ENCODE measurements around the gene MMP11.
"Not testable (repeated sequence)": the region's sequence is repeated elsewhere in the genome, so short reads cannot be mapped to it uniquely, and the experiment has no call there.

Gene MMP11, protein sequence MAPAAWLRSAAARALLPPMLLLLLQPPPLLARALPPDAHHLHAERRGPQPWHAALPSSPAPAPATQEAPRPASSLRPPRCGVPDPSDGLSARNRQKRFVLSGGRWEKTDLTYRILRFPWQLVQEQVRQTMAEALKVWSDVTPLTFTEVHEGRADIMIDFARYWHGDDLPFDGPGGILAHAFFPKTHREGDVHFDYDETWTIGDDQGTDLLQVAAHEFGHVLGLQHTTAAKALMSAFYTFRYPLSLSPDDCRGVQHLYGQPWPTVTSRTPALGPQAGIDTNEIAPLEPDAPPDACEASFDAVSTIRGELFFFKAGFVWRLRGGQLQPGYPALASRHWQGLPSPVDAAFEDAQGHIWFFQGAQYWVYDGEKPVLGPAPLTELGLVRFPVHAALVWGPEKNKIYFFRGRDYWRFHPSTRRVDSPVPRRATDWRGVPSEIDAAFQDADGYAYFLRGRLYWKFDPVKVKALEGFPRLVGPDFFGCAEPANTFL

GRCh38 chr22:23772649-23773473 is at the start of gene MMP11:
MMP11 (plus strand) TSS chr22:23772849; CDS start chr22:23772871, 22 bp downstream.
- ATAC-seq, result peak; percentile 55 to 60

DNA sequence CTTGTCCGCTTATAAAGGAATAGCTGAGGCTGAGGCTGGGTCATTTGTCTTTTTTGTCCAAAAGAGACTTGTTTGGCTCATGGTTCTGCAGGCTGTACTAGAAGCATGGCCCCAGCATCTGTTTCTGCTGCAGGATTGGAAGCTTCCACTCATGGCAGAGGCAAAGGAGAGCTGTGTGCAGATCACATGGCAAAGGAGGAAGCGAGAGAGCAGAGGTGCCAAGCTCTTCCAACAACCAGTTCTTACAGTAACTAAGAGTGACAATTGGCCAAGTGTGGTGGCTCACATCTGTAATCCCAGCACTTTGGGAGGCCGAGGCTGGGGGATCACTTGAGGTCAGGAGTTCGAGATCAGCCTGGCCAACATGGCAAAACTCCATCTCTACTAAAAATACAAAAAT is 44.5 kb upstream of the MMP11 start:
- not testable (repeated sequence) for ATAC-seq

DNA sequence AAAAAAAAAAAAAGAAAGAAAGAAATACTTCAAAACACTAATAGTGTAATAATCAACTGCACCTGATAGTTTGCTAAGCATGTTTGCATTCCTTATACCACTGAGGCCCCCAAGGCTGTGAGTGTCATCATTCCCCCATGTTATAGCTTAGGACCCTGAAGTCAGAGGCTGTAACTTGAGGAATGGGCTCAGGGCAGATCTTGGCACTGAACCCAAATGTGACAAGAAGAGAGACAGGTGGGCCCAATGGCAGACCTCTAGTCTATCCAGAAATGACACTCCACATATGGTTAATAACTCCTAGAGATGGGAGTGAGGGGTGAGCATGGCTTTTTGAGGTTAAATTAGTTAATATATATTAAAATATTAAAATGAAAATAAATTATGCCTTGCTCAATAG is 35.0 kb upstream of the MMP11 start:
- no peak for ATAC-seq

DNA sequence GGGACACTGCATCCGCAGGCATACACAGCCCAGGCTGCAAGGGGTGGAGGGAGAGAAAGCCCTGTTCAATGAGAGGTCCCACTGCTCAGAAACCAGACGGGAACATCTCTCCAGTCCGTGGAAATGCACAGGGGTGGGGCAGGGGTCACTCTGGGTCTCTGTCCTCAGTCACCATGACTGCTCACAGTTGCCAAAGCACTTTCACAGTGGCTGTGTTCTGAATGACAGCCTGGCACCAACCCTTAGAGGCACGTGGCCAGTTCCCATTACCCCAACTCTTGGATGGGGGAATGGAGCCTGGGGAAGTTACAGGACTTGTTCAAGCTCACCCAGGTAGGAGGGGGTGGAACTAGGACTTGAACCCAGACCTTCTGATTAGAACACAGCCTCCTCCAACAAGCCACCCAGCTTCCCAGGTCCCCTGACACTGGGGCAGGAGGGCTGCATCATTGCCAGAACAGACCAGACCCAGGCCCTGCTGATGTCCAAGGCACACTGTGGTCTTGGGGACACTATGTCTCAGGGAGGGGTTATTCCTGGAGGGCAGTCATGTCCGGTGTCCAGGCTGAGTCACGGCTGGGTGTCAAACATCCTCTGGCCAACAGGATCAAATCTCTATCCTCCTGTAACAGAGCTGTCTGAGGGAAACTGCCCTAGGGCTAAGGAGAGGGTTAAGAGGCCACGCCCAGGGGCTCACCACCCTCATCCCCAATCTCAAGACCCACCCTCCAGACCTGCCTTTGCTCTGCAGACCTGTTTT is 30.0 kb upstream of the MMP11 start:
- ATAC-seq, result no peak

DNA sequence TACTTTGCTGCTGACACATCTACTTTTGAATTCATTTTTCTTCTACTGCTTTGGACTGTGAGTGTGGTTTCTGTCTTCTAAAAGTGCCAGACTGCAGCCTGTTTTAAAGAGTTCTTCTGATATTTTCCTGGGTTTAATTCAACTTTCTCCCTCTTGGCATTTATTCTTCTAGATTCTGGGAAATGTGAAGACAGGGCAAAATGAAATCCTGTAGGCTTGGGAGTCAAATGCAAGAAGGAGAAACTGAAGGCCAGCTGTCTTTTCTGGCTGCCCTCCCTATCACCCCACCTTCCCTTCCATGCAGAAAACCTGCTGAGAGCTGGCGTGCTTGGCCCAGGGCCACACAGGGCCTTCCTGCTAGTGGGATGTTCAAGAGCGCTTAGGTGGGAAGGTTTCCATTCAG is 29.3 kb upstream of the MMP11 start:
- no peak for ATAC-seq

DNA sequence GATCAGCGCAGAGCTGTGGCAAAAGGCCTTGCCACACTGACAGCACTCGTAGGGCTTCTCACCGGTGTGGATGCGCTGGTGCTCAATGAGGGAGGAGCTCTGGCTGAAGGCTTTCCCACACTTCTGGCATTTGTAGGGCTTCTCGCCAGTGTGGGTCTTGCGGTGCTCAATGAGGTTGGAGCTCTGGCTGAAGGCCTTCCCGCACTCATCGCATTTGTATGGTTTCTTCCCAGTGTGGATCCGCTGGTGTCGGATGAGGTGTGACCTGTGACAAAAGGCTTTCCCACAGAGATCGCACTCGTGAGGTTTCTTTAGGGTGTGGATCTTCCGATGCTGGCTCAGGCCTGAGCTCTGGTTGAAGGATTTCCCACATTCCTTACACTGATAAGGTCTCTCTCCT is 28.6 kb upstream of the MMP11 start:
- no peak for ATAC-seq

DNA sequence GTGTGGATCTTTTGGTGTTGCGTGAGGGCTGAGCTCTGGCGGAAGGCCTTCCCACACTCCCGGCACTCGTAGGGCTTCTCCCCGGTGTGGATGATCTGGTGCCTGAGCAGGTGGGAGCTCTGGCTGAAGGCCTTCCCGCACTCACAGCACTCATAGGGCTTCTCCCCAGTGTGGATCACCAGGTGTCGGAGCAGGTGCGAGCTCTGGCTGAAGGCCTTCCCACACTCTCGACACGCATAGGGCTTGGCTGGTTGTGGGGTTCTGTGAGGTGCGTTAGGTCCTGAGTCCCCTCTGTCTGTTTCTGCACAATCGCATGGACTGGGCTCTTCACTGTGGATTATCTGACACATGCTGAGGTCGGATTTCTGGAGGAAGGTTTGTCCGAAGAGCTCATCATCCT is 28.2 kb upstream of the MMP11 start:
- ATAC-seq, result no peak

DNA sequence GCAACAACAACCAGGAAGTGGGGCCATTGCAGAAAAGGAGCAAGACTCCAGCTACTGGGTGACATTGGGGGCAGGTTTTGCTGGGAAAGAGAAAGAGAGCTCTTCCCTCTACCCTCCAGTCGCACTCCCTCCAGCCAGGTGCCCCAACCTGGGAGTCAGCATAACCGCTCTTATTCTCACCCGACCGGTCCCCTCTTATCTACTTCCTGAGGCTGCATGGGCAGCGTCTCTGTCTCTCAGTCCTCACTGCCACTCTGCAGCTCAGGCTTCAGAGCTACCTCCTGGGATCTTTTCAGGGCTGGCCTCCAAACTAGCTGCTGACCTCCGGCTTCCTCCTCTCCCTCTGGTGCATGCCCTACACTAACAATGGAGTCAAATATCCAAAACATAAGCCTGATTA is 26.9 kb upstream of the MMP11 start:
- ATAC-seq, result no peak

- no peak for ATAC-seq
Measured at GRCh38 chr22:23749841-23750301, 22.8 kb upstream of the MMP11 start.

DNA sequence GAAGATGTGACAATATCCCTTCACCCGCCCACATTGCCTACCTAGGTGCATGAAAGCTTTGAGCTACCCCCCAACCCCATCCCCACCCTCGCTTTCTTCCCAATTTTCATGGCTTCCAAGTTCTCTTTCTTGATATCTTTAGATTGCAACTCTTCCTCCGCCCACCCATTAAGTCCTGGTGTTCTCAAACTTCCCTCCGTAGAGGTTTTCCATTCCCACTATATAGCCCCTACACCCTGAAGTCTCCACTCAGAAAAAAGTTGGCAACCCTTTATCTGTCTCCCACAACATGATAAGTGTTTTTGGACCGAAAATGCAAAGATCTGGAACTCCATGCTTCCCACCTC is 22.3 kb upstream of the MMP11 start:
- ATAC-seq, result no peak

DNA sequence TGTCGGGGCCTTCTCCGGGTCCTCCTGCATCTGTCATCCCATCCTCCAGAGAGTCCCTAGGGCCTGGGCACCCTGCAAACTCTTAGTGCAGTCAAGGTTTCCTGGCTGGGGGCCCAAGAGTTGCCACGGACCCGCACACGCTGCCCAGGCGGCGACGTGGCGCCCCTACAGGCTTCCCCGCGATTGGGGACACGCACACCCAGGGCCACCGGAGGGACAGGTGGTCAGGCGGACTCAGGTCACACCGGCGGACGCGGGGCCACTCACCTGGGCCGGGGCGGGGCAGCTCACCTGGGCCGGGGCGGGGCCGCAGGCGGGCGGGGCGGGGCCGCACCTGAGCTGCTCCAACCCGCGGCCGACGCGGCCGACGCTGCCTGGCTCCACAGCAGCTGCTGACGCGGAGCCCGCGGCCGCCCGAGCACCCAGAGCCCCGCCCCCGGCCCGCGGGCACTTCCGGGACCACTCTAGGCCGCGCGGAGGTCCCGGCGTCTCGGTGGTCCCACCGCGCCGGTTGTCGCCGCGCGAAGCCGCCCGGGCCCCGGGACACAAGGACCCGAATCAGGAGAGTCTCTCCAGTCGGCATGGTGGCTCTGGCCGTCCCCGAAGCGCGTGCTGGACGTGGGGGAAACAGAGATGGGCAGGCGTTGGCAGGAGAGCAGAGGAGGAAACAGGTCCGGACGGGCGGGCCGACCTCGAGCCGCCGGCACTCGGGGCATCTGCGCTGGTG is 21.8 kb upstream of the MMP11 start, which contains the start of gene ZNF70:
Gene ZNF70, minus strand, starts transcription at position 399 of the 727 bp plus-strand sequence. CDS start 5,972 bp downstream, outside the sequence.
- ATAC-seq, result peak; percentile 100

GRCh38 chr22:23751441-23751996 is 21.1 kb upstream of the MMP11 start:
- ATAC-seq, result peak in 1 of 2 donors; percentile 7

GRCh38 chr22:23752090-23752691 is 20.5 kb upstream of the MMP11 start:
- no peak for ATAC-seq

GRCh38 chr22:23752750-23753149 is 19.9 kb upstream of the MMP11 start:
- ATAC-seq, result no peak

DNA sequence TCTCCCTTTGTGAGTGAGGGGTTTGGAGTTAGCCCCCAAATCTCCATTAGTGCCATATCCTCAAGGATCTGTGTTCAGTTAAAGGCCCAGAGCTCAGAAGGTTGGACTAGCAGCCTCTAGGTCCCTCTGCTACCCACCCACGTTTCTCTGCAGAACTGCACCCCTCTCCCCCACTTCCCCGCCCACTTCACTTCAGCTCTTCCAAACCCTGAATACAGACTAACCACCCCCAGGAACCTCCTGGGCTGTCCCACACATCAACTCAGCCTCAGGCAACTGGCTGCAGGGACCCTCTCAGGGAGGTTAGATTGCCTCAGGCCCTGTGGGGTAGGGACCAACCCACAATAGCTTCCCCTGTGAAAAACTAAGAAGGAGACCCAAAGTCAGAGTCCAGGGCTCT is 19.3 kb upstream of the MMP11 start:
- no peak for ATAC-seq

DNA sequence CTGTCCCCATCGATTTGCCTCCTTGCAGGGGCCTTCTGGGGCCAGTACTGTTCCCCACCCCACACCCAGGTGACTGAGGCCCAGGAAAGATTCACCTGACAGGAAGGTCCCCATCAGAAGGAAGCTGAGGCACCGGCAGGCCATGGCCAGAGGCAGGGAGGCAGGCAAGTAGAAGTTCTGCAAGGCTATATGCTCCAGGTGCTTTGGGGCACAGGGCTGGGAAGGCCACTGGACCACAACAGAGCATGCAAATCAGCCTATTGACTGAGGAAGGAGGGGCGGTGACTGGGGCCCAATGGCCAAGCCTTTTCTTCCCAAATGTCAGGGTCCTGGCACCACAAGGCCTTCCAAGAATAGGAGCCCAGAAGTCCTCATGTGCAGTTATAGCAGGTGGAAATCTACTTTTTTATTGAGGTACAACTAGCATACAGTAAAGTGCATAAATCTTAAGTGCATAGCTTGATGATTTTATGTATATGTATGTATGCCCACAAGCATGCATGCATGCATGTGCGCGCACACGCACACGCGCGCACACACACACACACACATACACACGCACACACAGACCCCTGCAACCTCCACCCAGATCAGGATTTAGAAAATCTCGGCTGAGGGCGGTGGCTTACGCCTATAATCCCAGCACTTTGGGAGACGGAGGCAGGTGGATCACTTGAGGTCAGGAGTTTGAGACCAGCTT is 18.3 kb upstream of the MMP11 start, which contains the start of gene VPREB3:
Gene VPREB3, minus strand, starts transcription at position 206 of the 700 bp plus-strand sequence. Its CDS starts 62 bp downstream, at position 144.
- ATAC-seq, result no peak

DNA sequence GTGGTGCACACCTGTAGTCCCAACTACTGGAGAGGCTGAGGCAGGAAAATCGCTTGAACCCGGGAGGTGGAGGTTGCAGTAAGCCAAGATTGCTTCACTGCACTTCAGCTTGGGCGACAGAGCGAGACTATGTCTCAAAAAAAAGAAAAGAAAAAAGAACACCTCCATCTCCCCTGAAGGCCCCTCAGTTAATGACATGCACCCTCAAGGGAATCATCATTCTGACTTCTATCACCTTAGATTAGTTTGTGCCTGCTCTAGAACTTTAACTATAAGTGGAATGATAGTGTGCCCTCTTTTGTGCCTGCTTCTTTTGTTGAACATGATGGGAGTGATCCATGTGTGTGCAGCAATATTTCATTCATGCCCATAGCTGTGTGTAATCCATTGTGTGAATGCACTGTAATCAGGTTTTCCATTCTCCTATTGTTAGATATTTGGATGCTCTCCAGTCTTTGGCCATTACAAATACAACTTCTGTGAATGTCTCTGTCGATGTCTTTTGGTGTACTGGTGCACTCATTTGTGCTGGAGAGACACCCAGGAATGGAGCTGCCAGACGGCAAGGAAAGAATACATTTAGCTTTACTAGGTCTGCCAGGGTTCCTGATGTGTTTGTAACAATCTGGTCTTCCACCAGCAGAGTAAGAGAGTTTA is 17.5 kb upstream of the MMP11 start:
- ATAC-seq, result no peak

GRCh38 chr22:23755711-23756110 is 16.9 kb upstream of the MMP11 start:
- no peak for ATAC-seq

GRCh38 chr22:23756891-23757290 is 15.8 kb upstream of the MMP11 start:
- no peak for ATAC-seq

- no peak for ATAC-seq
Measured at GRCh38 chr22:23759566-23759965, 13.1 kb upstream of the MMP11 start.

Data from activated CD4-positive, CD25-positive, alpha-beta regulatory T cell treated with anti-CD3 and anti-CD28 coated beads, Interleukin-2, amount 50 U/mL, for 24 hours (primary cell).